NCI-H1436 treated with DMSO at 0.1 percent for 48 hours (cell line): ENCODE data around the gene PPID.
"Not testable (repeated sequence)": the region's sequence is repeated elsewhere in the genome, so short reads cannot be mapped to it uniquely, and the experiment has no call there.

Experiments used
- DNase-seq: peaks from one replicate; lab custom pipeline; 2025; lab: John Stamatoyannopoulos, UW

PPID gene

GRCh38 chr4:158666892-158667291, 56.3 kb downstream of the PPID start:
- no peak for DNase-seq

DNA sequence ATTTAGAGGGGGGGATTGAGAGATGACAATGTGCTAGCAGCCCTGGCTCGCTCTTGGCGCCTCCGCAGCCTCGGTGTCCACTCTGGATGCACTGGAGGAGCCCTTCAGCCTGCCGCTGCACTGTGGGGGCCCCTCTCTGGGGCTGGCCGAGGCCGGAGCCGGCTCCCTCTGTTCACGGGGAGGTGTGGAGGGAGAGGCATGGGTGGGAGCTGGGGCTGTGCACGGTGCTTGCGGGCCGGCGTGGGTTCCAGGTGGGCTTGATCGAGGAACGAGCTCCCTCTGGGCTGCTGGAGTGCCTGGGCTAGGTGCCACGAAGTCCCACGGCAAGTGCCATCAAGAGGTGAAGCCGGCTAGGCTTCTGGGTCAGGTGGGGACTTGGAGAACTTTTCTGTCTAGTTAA, 58.4 kb downstream of the PPID start:
- no peak for DNase-seq

- not testable (repeated sequence) for DNase-seq
These were observed 59.2 kb downstream of the PPID start for GRCh38 chr4:158663707-158664625.

DNA sequence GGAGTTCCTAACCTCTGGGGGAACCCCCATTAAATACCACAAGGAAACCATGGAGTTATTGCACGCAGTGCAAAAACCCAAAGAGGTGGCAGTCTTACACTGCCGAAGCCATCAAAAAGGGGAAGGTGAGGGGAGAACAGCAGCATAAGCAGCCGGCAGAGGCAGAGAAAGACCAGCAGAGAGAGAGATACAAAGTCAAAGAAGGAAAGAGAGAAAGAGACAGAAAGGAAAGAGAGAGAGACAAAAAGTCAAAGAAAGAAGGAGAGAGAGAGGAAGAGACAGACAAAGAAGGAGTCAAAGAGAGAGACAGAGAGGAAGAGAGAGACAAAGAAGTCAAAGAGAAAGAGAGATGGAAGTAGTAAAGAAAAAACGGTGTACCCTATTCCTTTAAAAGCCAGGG, 59.9 kb downstream of the PPID start:
- not testable (repeated sequence) for DNase-seq
